GM19193 (cell line): Measurements from ENCODE around the gene CISD3.

Source experiments
- POLR2A ChIP-seq: IDR thresholded peaks from 4 replicates; pipeline ENCODE4 v1.6.1; 2011; ENCODE audit not compliant: insufficient read depth, insufficient read length; ENCODE audit errors: extremely low read depth

The CISD3 gene

GRCh38 chr17:38732376-38733281, 2.5 kb downstream of the CISD3 start:
- TF ChIP-seq POLR2A, result no peak

- no peak for TF ChIP-seq POLR2A
Observed at GRCh38 chr17:38733282-38733981, 3.3 kb downstream of the CISD3 start.

- TF ChIP-seq POLR2A, result no peak
Observed at GRCh38 chr17:38733982-38734973, 4.1 kb downstream of the CISD3 start.

GRCh38 chr17:38735161-38735997, 5.2 kb downstream of the CISD3 start:
- no peak for TF ChIP-seq POLR2A

GRCh38 chr17:38738007-38738662, 8.0 kb downstream of the CISD3 start:
- no peak for TF ChIP-seq POLR2A

GRCh38 chr17:38738686-38739085, 8.5 kb downstream of the CISD3 start:
- TF ChIP-seq POLR2A, result no peak

GRCh38 chr17:38739305-38739704, 9.2 kb downstream of the CISD3 start:
- no peak for TF ChIP-seq POLR2A

- no peak for TF ChIP-seq POLR2A
Observed at GRCh38 chr17:38740044-38740443, 9.9 kb downstream of the CISD3 start.

- no peak for TF ChIP-seq POLR2A
Observed at GRCh38 chr17:38740806-38741205, 10.7 kb downstream of the CISD3 start.

GRCh38 chr17:38741461-38741860, 11.3 kb downstream of the CISD3 start:
- TF ChIP-seq POLR2A, result no peak

GRCh38 chr17:38741921-38742410, 11.8 kb downstream of the CISD3 start:
- no peak for TF ChIP-seq POLR2A

GRCh38 chr17:38742411-38743308, 12.5 kb downstream of the CISD3 start:
- TF ChIP-seq POLR2A, result no peak

GRCh38 chr17:38743556-38744171, 13.5 kb downstream of the CISD3 start:
- TF ChIP-seq POLR2A, result no peak
